ENCODE data around the gene PPFIBP1.

DNA sequence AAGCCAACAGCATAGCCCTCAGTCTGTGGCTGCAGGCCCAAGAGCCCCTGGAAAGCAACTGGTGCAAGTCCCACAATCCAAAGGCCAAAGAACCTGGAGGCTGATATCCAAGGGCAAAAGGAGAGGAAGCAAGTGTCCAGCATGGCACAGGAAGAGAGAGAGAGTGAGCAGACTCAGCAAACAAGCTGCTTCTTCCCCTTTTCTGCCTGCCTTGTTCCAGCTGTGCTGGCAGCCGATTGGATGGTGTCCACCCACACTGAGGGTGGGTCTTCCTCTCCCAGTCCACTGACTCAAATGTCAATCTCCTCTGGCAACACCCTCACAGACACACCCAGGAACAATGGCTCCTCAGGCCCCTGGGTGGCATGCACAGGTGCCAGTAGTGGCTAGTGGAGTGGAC lies 44.0 kb upstream of the PPFIBP1 start:
- TF ChIP-seq, protein P1, sequence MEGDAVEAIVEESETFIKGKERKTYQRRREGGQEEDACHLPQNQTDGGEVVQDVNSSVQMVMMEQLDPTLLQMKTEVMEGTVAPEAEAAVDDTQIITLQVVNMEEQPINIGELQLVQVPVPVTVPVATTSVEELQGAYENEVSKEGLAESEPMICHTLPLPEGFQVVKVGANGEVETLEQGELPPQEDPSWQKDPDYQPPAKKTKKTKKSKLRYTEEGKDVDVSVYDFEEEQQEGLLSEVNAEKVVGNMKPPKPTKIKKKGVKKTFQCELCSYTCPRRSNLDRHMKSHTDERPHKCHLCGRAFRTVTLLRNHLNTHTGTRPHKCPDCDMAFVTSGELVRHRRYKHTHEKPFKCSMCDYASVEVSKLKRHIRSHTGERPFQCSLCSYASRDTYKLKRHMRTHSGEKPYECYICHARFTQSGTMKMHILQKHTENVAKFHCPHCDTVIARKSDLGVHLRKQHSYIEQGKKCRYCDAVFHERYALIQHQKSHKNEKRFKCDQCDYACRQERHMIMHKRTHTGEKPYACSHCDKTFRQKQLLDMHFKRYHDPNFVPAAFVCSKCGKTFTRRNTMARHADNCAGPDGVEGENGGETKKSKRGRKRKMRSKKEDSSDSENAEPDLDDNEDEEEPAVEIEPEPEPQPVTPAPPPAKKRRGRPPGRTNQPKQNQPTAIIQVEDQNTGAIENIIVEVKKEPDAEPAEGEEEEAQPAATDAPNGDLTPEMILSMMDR (IDR thresholded peaks at IDR 0.05) = no peak
- TF ChIP-seq POLR2A (IDR thresholded peaks at IDR 0.05) = no peak
